ENCODE data around the gene KRT4. TPM values are rescaled to one million over a fixed set of nuclear protein-coding genes. Genes with fewer than 3 reads are reported as not detected.

Gene KRT4
- polyA plus RNA-seq, 1 donor from 2014 or later: not detected

GRCh38 chr12:52798003-52798670 is 15.8 kb downstream of the KRT4 start:
- Histone ChIP-seq H3K79me2 (replicated peaks; ENCODE audit: insufficient read depth, low read length) (no peaks in the 10 kb centered on the region), H4K20me1 (ENCODE audit: insufficient read depth) (no peaks in the 10 kb centered on the region)
- TF ChIP-seq POLR2AphosphoS5 (IDR thresholded peaks at IDR 0.05) (no peak), CTCF (IDR thresholded peaks at IDR 0.05; ENCODE audit: poor library complexity, severe bottlenecking) (no peak), EZH2 (IDR thresholded peaks at IDR 0.05; ENCODE audit: borderline replicate concordance, insufficient read depth, low read length, poor library complexity, severe bottlenecking) (no peak), TAF1 (IDR thresholded peaks at IDR 0.05; ENCODE audit: low read depth) (no peak), MXI1 (conservative IDR thresholded peaks at IDR 0.05; ENCODE audit: poor library complexity, severe bottlenecking) (no peak), RAD21 (conservative IDR thresholded peaks at IDR 0.05) (no peak)

DNA sequence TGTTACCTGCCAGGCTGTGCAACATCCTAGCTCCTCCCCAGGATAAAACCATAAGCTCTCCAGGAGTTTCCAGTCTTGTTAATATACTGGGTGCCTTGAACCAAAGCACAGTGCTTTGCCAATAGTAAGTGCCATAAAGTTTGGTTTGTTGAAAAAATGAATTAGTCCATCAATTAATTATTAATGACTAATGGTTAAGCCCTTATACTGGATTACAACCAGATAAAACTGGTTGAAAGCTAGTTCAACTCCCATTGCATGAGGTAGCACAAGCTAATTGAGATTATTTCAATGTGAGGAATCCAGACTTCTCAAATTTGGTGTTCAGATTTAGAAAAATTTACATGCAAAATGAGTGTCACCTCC is 16.4 kb downstream of the KRT4 start:
- no peaks in the 10 kb centered on the region for H3K9me2 ChIP-seq (ENCODE audit: insufficient read depth, low read length)

More at GRCh38 chr12:52798003-52798670, 15.8 kb downstream of the KRT4 start:
- Histone ChIP-seq H3F3A (ENCODE audit: insufficient read depth, low read length, poor library complexity, severe bottlenecking) (no peaks in the 10 kb centered on the region), H3K9me3 (ENCODE audit: low read length) (no peaks in the 10 kb centered on the region), H2AFZ (ENCODE audit: low read depth, low read length) (no peak overlapping the region), H3K27ac (ENCODE audit: low read length) (no peak overlapping the region), H3K4me2 (ENCODE audit: low read length) (no peak overlapping the region), H3K9ac (ENCODE audit: low read length) (no peak overlapping the region), H3K27me3 (ENCODE audit: insufficient read depth, low read depth, low read length) (no peaks in the 10 kb centered on the region), H3K9me2 (ENCODE audit: insufficient read depth, low read length) (no peaks in the 10 kb centered on the region), H3K36me3 (ENCODE audit: insufficient read depth, low read length) (no peaks in the 10 kb centered on the region), H3K4me3 (ENCODE audit: low read length) (no peak overlapping the region)

GRCh38 chr12:52796839-52797528 is 16.9 kb downstream of the KRT4 start:
- H4K20me1 ChIP-seq (ENCODE audit: insufficient read depth): no peaks in the 10 kb centered on the region
- H3F3A ChIP-seq (ENCODE audit: insufficient read depth, low read length, poor library complexity, severe bottlenecking): no peaks in the 10 kb centered on the region
- no peaks in the 10 kb centered on the region for H3K9me2 ChIP-seq (ENCODE audit: insufficient read depth, low read length)
- H3K4me2 ChIP-seq (ENCODE audit: low read length): no peak overlapping the region
- H3K9ac ChIP-seq (ENCODE audit: low read length): no peak overlapping the region
- TF ChIP-seq SMC3 (conservative IDR thresholded peaks at IDR 0.05; ENCODE audit: poor library complexity): no peak
- TF ChIP-seq EP300 (conservative IDR thresholded peaks at IDR 0.05; ENCODE audit: poor library complexity, severe bottlenecking): no peak
- TF ChIP-seq, protein P1, sequence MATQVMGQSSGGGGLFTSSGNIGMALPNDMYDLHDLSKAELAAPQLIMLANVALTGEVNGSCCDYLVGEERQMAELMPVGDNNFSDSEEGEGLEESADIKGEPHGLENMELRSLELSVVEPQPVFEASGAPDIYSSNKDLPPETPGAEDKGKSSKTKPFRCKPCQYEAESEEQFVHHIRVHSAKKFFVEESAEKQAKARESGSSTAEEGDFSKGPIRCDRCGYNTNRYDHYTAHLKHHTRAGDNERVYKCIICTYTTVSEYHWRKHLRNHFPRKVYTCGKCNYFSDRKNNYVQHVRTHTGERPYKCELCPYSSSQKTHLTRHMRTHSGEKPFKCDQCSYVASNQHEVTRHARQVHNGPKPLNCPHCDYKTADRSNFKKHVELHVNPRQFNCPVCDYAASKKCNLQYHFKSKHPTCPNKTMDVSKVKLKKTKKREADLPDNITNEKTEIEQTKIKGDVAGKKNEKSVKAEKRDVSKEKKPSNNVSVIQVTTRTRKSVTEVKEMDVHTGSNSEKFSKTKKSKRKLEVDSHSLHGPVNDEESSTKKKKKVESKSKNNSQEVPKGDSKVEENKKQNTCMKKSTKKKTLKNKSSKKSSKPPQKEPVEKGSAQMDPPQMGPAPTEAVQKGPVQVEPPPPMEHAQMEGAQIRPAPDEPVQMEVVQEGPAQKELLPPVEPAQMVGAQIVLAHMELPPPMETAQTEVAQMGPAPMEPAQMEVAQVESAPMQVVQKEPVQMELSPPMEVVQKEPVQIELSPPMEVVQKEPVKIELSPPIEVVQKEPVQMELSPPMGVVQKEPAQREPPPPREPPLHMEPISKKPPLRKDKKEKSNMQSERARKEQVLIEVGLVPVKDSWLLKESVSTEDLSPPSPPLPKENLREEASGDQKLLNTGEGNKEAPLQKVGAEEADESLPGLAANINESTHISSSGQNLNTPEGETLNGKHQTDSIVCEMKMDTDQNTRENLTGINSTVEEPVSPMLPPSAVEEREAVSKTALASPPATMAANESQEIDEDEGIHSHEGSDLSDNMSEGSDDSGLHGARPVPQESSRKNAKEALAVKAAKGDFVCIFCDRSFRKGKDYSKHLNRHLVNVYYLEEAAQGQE (IDR thresholded peaks at IDR 0.05; ENCODE audit: borderline replicate concordance): no peak
- no peaks in the 10 kb centered on the region for H3K9me3 ChIP-seq (ENCODE audit: low read length)
- no peak overlapping the region for H3K27ac ChIP-seq (ENCODE audit: low read length)
- no peak overlapping the region for H2AFZ ChIP-seq (ENCODE audit: low read depth, low read length)
- H3K36me3 ChIP-seq (ENCODE audit: insufficient read depth, low read length): no peaks in the 10 kb centered on the region
- no peak overlapping the region for H3K4me3 ChIP-seq (ENCODE audit: low read length)
- H3K27me3 ChIP-seq (ENCODE audit: insufficient read depth, low read depth, low read length): no peaks in the 10 kb centered on the region
- H3K79me2 ChIP-seq (replicated peaks; ENCODE audit: insufficient read depth, low read length): no peaks in the 10 kb centered on the region

More for the DNA sequence above, 16.4 kb downstream of the KRT4 start:
- Histone ChIP-seq H3K9me3 (ENCODE audit: low read length) (no peaks in the 10 kb centered on the region), H3K79me2 (replicated peaks; ENCODE audit: insufficient read depth, low read length) (no peaks in the 10 kb centered on the region), H3K4me2 (ENCODE audit: low read length) (no peak overlapping the region), H4K20me1 (ENCODE audit: insufficient read depth) (no peaks in the 10 kb centered on the region), H3K9ac (ENCODE audit: low read length) (no peak overlapping the region), H3K36me3 (ENCODE audit: insufficient read depth, low read length) (no peaks in the 10 kb centered on the region), H3F3A (ENCODE audit: insufficient read depth, low read length, poor library complexity, severe bottlenecking) (no peaks in the 10 kb centered on the region), H3K27me3 (ENCODE audit: insufficient read depth, low read depth, low read length) (no peaks in the 10 kb centered on the region), H3K27ac (ENCODE audit: low read length) (no peak overlapping the region), H2AFZ (ENCODE audit: low read depth, low read length) (no peak overlapping the region), H3K4me3 (ENCODE audit: low read length) (no peak overlapping the region)
- TF ChIP-seq SMC3 (conservative IDR thresholded peaks at IDR 0.05; ENCODE audit: poor library complexity): no peak

All from neural cell (in vitro differentiated cells).